DOHH2 (cell line): Measurements from ENCODE around the gene AMELX.

Experiments used
- H3F3A ChIP-seq: fragments of 200-600 bp; sonication (generic), shearing (Covaris generic); 2 replicates; pipeline ENCODE4 v1.6.0; 2016; ENCODE audit warnings: antibody characterized with exemption, mild to moderate bottlenecking; ENCODE audit not compliant: control insufficient read depth, insufficient read depth
- H3K27ac ChIP-seq: fragments of 200-600 bp; sonication (generic); 2 replicates; pipeline ENCODE4 v1.5.1; 2014; ENCODE audit warnings: low read depth, mild to moderate bottlenecking, low read length, moderate library complexity
- H3K27me3 ChIP-seq: fragments of 200-600 bp; sonication (generic); 2 replicates; pipeline ENCODE4 v1.6.1; 2014; ENCODE audit warnings: mild to moderate bottlenecking, low read length, mixed read lengths; ENCODE audit not compliant: control insufficient read depth
- H3K36me3 ChIP-seq: fragments of 200-600 bp; sonication (generic); 2 replicates; pipeline ENCODE4 v1.6.1; 2014; ENCODE audit warnings: mild to moderate bottlenecking, low read length, moderate library complexity, mixed read lengths; ENCODE audit not compliant: control insufficient read depth
- H3K4me1 ChIP-seq: fragments of 200-600 bp; sonication (generic); 2 replicates; pipeline ENCODE4 v1.6.1; 2014; ENCODE audit warnings: mild to moderate bottlenecking, low read length, mixed read lengths; ENCODE audit not compliant: control insufficient read depth
- H3K4me2 ChIP-seq: fragments of 200-600 bp; sonication (generic); 2 replicates; pipeline ENCODE4 v1.6.0; 2014; ENCODE audit warnings: mild to moderate bottlenecking, low read length, moderate library complexity
- H3K4me3 ChIP-seq: fragments of 200-600 bp; sonication (generic); 2 replicates; pipeline ENCODE4 v1.5.1; 2014; ENCODE audit warnings: mild to moderate bottlenecking, low read length, mixed read lengths
- H3K79me2 ChIP-seq: fragments of 200-600 bp; sonication (generic); 2 replicates; pipeline ENCODE4 v1.6.1; 2014; ENCODE audit warnings: mild to moderate bottlenecking, low read length, mixed read lengths; ENCODE audit not compliant: control insufficient read depth
- H3K9me2 ChIP-seq: fragments of 200-600 bp; sonication (generic); replicated peaks from 2 replicates; pipeline ENCODE4 v1.6.1; 2014; ENCODE audit warnings: mild to moderate bottlenecking, low read length, mixed read lengths; ENCODE audit not compliant: control insufficient read depth
- H3K9me3 ChIP-seq: fragments of 200-600 bp; sonication (generic); 2 replicates; pipeline ENCODE4 v1.6.1; 2014; ENCODE audit warnings: antibody characterized with exemption, low read length, mixed read lengths; ENCODE audit not compliant: control insufficient read depth, insufficient read depth
- H4K20me1 ChIP-seq: fragments of 200-600 bp; sonication (generic); 2 replicates; pipeline ENCODE4 v1.6.0; 2014; ENCODE audit warnings: low read depth, mild to moderate bottlenecking, antibody characterized with exemption, low read length, moderate library complexity; ENCODE audit not compliant: control insufficient read depth, insufficient read depth
- CTCF ChIP-seq: fragments of 200-600 bp; sonication (generic); IDR thresholded peaks from one replicate; pipeline ENCODE4 v1.5.1; 2014; ENCODE audit warnings: antibody characterized with exemption, mild to moderate bottlenecking, low read depth, low read length; ENCODE audit not compliant: poor library complexity, severe bottlenecking
- EZH2phosphoT487 ChIP-seq: fragments of 200-600 bp; sonication (generic); IDR thresholded peaks from 2 replicates; pipeline ENCODE4 v1.6.1; 2017; ENCODE audit warnings: borderline replicate concordance, mild to moderate bottlenecking, antibody characterized with exemption, low read length, moderate library complexity, mixed read lengths

AMELX gene

GRCh38 chrX:11349661-11350337, 56.6 kb downstream of the AMELX start:
- Histone ChIP-seq H3K27ac (no peak overlapping the region), H3K9me3 (no peaks in the 10 kb centered on the region), H3K4me3 (no peak overlapping the region), H3K27me3 (no peaks in the 10 kb centered on the region), H3F3A (no peaks in the 10 kb centered on the region), H3K79me2 (no peaks in the 10 kb centered on the region), H4K20me1 (no peaks in the 10 kb centered on the region), H3K9me2 (no peaks in the 10 kb centered on the region), H3K36me3 (no peaks in the 10 kb centered on the region), H3K4me1 (peaks cover 22% of the 10 kb centered on the region), H3K4me2 (no peak overlapping the region; the same call in 1 of the 2 replicates)
- TF ChIP-seq CTCF (no peak), EZH2phosphoT487 (no peak)
